K562 (cell line): ENCODE results near the gene TMEM88. TPM values are rescaled to one million over a fixed set of nuclear protein-coding genes. Genes with fewer than 3 reads are reported as not detected.

Source experiments
- ATAC-seq: fragments of 200-7000 bp; cut with Tn5 transposase; 3 replicates; pipeline ENCODE4 v1.9.1; 2020; ENCODE audit warnings: moderate library complexity
- BruUV-seq: library from RNA; stranded (reverse); fragments of 400-500 nt; replicated peaks from 2 replicates; lab custom pipeline; 2021; lab: Mats Ljungman, UMichigan
- CTCF ChIA-PET: fragments of 300-600 bp; formaldehyde crosslinking; extraction: SDS; loops from one replicate; lab custom pipeline; 2021; ENCODE audit warnings: low intra/inter-chr PET ratio; lab: Yijun Ruan, JAX
- POLR2A ChIA-PET: fragments of 300-600, 350-650 bp; sonication (Branson Sonifier 250); formaldehyde crosslinking; extraction: SDS; loops from one replicate; lab custom pipeline; 2021; ENCODE audit warnings: antibody characterized with exemption, inconsistent platforms; lab: Yijun Ruan, JAX
- DNase-seq, 4 experiments: peaks; one replicate each; pipeline versions ENCODE4 v3.0.0 to v3.0.0-alpha.2; 2011 to 2018; ENCODE audit warnings: low spot score in 3 of 4, mixed read lengths in 3 of 4; ENCODE audit errors: extremely low read depth in 1 of 4
- FAIRE-seq: peaks from 2 replicates; lab custom pipeline; 2011; peaks lifted over from hg19 to GRCh38; lab: Jason Lieb, UNC
- H2AFZ ChIP-seq: 2 replicates; pipeline ENCODE4 v1.6.0; 2011; ENCODE audit warnings: low read depth, low read length, control low read depth, inconsistent platforms
- H3K27ac ChIP-seq: fragments of 200-600 bp; 3 replicates; pipeline ENCODE4 v1.8.0; 2011; ENCODE audit warnings: low read depth, mild to moderate bottlenecking, control low read depth, inconsistent platforms, low read length, moderate library complexity, mixed read lengths; ENCODE audit errors: extremely low read depth
- H3K27me3 ChIP-seq, 2 experiments: fragments of 300-600 bp in 1 of 2; 2 replicates in 1 of 2; 3 replicates in 1 of 2; pipeline versions ENCODE4 v1.6.0 to v1.8.0; 2011; ENCODE audit warnings: inconsistent platforms in 2 of 2, low read length in 2 of 2, mild to moderate bottlenecking in 1 of 2, mixed read lengths in 1 of 2, moderate library complexity in 1 of 2; ENCODE audit not compliant: control insufficient read depth in 2 of 2, insufficient read depth in 2 of 2
- H3K36me3 ChIP-seq: fragments of 300-600 bp; 3 replicates; pipeline ENCODE4 v1.8.0; 2011; ENCODE audit warnings: mild to moderate bottlenecking, low read length, inconsistent platforms; ENCODE audit not compliant: control insufficient read depth, insufficient read depth
- H3K4me1 ChIP-seq, 2 experiments: fragments of 200-600 bp in 1 of 2; replicated peaks in 1 of 2; 2 replicates in 1 of 2; 3 replicates in 1 of 2; pipeline versions ENCODE4 v1.5.1 to v1.8.0; 2011; ENCODE audit warnings: inconsistent platforms in 2 of 2, low read length in 2 of 2, mild to moderate bottlenecking in 1 of 2, mixed read lengths in 1 of 2, moderate library complexity in 1 of 2; ENCODE audit not compliant: control insufficient read depth in 2 of 2, insufficient read depth in 2 of 2
- H3K4me2 ChIP-seq: 2 replicates; pipeline ENCODE4 v1.6.1; 2011; ENCODE audit warnings: low read length, control low read depth, inconsistent platforms, mixed read lengths; ENCODE audit not compliant: insufficient read depth
- H3K4me3 ChIP-seq: fragments of 200-600 bp; sonication (generic), shearing (Covaris generic); 2 replicates; pipeline ENCODE4 v1.5.1; 2016; ENCODE audit warnings: control low read depth, inconsistent platforms
- H3K79me2 ChIP-seq: fragments of 200-600 bp; 3 replicates; pipeline ENCODE4 v1.8.0; 2011; ENCODE audit warnings: low read length, inconsistent platforms; ENCODE audit not compliant: control insufficient read depth, insufficient read depth
- H3K9ac ChIP-seq, 2 experiments: 2 replicates each; pipeline versions ENCODE4 v1.6.0 to v1.6.1; 2011; ENCODE audit warnings: low read depth in 2 of 2, low read length in 2 of 2, control low read depth in 1 of 2, inconsistent platforms in 1 of 2, mild to moderate bottlenecking in 1 of 2, mixed read lengths in 1 of 2; ENCODE audit not compliant: insufficient read depth in 1 of 2
- H3K9me1 ChIP-seq: one replicate; pipeline ENCODE4 v1.6.0; 2011; ENCODE audit warnings: inconsistent platforms, mild to moderate bottlenecking, low read length, moderate library complexity; ENCODE audit not compliant: control insufficient read depth, insufficient read depth
- H3K9me3 ChIP-seq: replicated peaks from 2 replicates; pipeline ENCODE4 v1.5.1; 2011; ENCODE audit warnings: low read depth, low read length, inconsistent platforms; ENCODE audit not compliant: control insufficient read depth, insufficient read depth
- H4K20me1 ChIP-seq: replicated peaks from 2 replicates; pipeline ENCODE4 v1.6.1; 2011; ENCODE audit warnings: low read length, inconsistent platforms, mixed read lengths; ENCODE audit not compliant: control insufficient read depth, insufficient read depth
- E2F3 ChIP-seq: fragments of 250-450 bp; sonication (Bioruptor Pico); IDR thresholded peaks from 2 replicates; pipeline ENCODE4 v1.4.0; 2020; ENCODE audit warnings: mild to moderate bottlenecking
- MNT ChIP-seq, 2 experiments: fragments of 450-650 bp; conservative IDR thresholded peaks; 2 replicates each; pipeline ENCODE4 v1.6.1; 2017; ENCODE audit warnings: mild to moderate bottlenecking in 2 of 2, moderate library complexity in 2 of 2
- TRIM25 ChIP-seq: fragments of 450-650 bp; IDR thresholded peaks from 2 replicates; pipeline ENCODE4 v1.7.0; 2016; ENCODE audit warnings: borderline replicate concordance
- VEZF1 ChIP-seq: fragments of 200-800 bp; sonication (Bioruptor generic); IDR thresholded peaks from 2 replicates; pipeline ENCODE4 v1.6.1; 2017; ENCODE audit warnings: missing genetic modification characterization, missing compliant biosample characterization
- ZBTB5 ChIP-seq: fragments of 450-650 bp; IDR thresholded peaks from 2 replicates; pipeline ENCODE4 v1.6.1; 2017; ENCODE audit warnings: antibody characterized with exemption
- ZNF12 ChIP-seq: sonication (generic); formaldehyde crosslinking; IDR thresholded peaks from 2 replicates; pipeline ENCODE4 v1.4.0; 2020; ENCODE audit warnings: mild to moderate bottlenecking, missing genetic modification reagents
- WGBS: fragments of 100-300 bp; shearing (Covaris generic); methylation state at CpG from one replicate; pipeline ENCODE4 v1.1.6; 2016; ENCODE audit warnings: low coverage, mixed read lengths; ENCODE audit not compliant: insufficient coverage; ENCODE audit errors: missing lambda C conversion rate; 5-methylcytosine and 5-hydroxymethylcytosine counted together
- in situ Hi-C: fragments of 300-500 bp; cut with MboI; formaldehyde crosslinking; loops from 4 replicates; pipeline ENCODE4 v1.15.0; 2018; ENCODE audit warnings: inconsistent platforms, mixed read lengths
- intact Hi-C: fragments of 100-400 bp; cut with micrococcal nuclease; formaldehyde crosslinking; loops from 2 replicates; pipeline ENCODE4 v1.14.2; 2022
- polyA plus RNA-seq, 8 experiments: library from polyadenylated mRNA; depleted of rRNA in 4 of 8; stranded (reverse) in 5 of 8; unstranded in 3 of 8; fragments of >200 nt; fragmentation: Nextera tagmentation in 2 of 8; fragmentation: Illumina TruSeq in 1 of 8; extraction: Ambion mirVana in 2 of 8; extraction: Trizol in 1 of 8; gene quantifications; 2 replicates each; pipeline versions ENCODE4 v1.2.1 to v1.2.3, GENCODE V29; 2011 to 2014; ENCODE audit warnings: inconsistent platforms in 1 of 8, missing spikeins in 1 of 8
- total RNA-seq, 7 experiments: library from RNA; depleted of rRNA in 6 of 7; stranded (reverse); fragments of >200 nt in 6 of 7; fragmentation: Illumina TruSeq in 2 of 7; extraction: Trizol in 2 of 7; gene quantifications; 2 replicates each; pipeline versions ENCODE4 v1.2.1 to v1.2.3, GENCODE V29; 2011 to 2021; ENCODE audit warnings: low replicate concordance in 1 of 7

TMEM88 gene
- total and polyA plus RNA-seq, 9 of the 15 experiments (the other 6 are each of a cell fraction or from before 2014, with no cell fraction given), result 0.10 to 1.4 (median 0.36) TPM; not detected in 3

- TF ChIP-seq VEZF1 (peak; percentile 58), E2F3 (CRISPR knock-in tag) (no peak)
Observed at GRCh38 chr17:7885367-7886226, 30.7 kb downstream of the TMEM88 start (continued).

GRCh38 chr17:7886227-7887037 is 31.6 kb downstream of the TMEM88 start:
- ATAC-seq (peak; percentile 58), DNase-seq (peak in 2 of 4 experiments; percentile 21 to 34), FAIRE-seq (peak; percentile 75)
- no peaks in the 10 kb centered on the region for H3K9me3 ChIP-seq
- peak overlapping the region; percentile 66 for H2AFZ ChIP-seq
- peaks cover 56% of the 10 kb centered on the region for H3K79me2 ChIP-seq
- H4K20me1 ChIP-seq, result no peaks in the 10 kb centered on the region; the same call in 1 of the 2 replicates
- WGBS, result 1% methylated on average over 24 of the region's 30 CpGs
- H3K27me3 ChIP-seq, result no peaks in the 10 kb centered on the region
- peak overlapping the region; percentile 66 for H3K4me3 ChIP-seq
- POLR2A ChIA-PET, result interaction anchor here (0.8 to 1.0 kb wide), 2 partner anchors 13 to 188 kb away, joined by 3 read pairs; no protein-coding TSS in a partner anchor
- peaks cover 3% of the 10 kb centered on the region for H3K9me1 ChIP-seq
- peak overlapping the region; percentile 97 for H3K27ac ChIP-seq
- peaks cover 25% of the 10 kb centered on the region; the same call in 1 of the 3 replicates for H3K36me3 ChIP-seq
- peak overlapping the region; percentile 86 to 97 for H3K9ac ChIP-seq
- intact Hi-C loops (loop anchor here (2.0 kb wide), 1 partner anchor 30 kb away; the partner anchor contains the start of gene NAA38), in situ Hi-C loops (no loop called here)
- H3K4me2 ChIP-seq, result peak overlapping the region; percentile 92
- CTCF ChIA-PET, result interaction anchor here (0.6 kb wide), 1 partner anchor 24 kb away, joined by 5 read pairs; no protein-coding TSS in a partner anchor
- peaks cover 30 to 38% of the 10 kb centered on the region in 2 experiments; a peak in 4 of 5 replicates for H3K4me1 ChIP-seq
- TSS peak; percentile 53 for BruUV-seq
- TF ChIP-seq ZBTB5 (peak; percentile 75), TRIM25 (no peak), MNT (conservative IDR thresholded peaks at IDR 0.05) (peak in 1 of 2 experiments; percentile 2; a peak in 2 of 4 replicates), ZNF12 (CRISPR knock-in tag) (0 out of 2 replicates have a peak, but pooled peaks have one; percentile 53)
